WI38 (cell line): ENCODE results near the gene BTNL2.

ENCODE experiments used
- H3K4me3 ChIP-seq: 2 replicates; pipeline ENCODE4 v1.5.1; 2011; ENCODE audit warnings: low read depth, mild to moderate bottlenecking, control low read depth, low read length
- CTCF ChIP-seq: IDR thresholded peaks from 2 replicates; pipeline ENCODE4 v1.5.1; 2012; ENCODE audit warnings: low read depth, mild to moderate bottlenecking, control low read depth, low read length

The BTNL2 gene

GRCh38 chr6:32430179-32430578 lies 23.2 kb upstream of the BTNL2 start:
- TF ChIP-seq CTCF: no peak
- H3K4me3 ChIP-seq: no peak overlapping the region

GRCh38 chr6:32427934-32428474 lies 21.0 kb upstream of the BTNL2 start:
- H3K4me3 ChIP-seq: no peak overlapping the region
- no peak for TF ChIP-seq CTCF

GRCh38 chr6:32427218-32427617 lies 20.2 kb upstream of the BTNL2 start:
- TF ChIP-seq CTCF: no peak
- no peak overlapping the region for H3K4me3 ChIP-seq

GRCh38 chr6:32426338-32426737 lies 19.4 kb upstream of the BTNL2 start:
- no peak for TF ChIP-seq CTCF
- H3K4me3 ChIP-seq: no peak overlapping the region

- H3K4me3 ChIP-seq: no peak overlapping the region
- no peak for TF ChIP-seq CTCF
These were observed 17.8 kb upstream of the BTNL2 start for GRCh38 chr6:32424589-32425300.

- no peak overlapping the region for H3K4me3 ChIP-seq
- TF ChIP-seq CTCF: no peak
These were observed 9.1 kb upstream of the BTNL2 start for GRCh38 chr6:32416036-32416435.

- H3K4me3 ChIP-seq: no peak overlapping the region
- peak; percentile 100 for TF ChIP-seq CTCF
These were observed 8.6 kb upstream of the BTNL2 start for GRCh38 chr6:32415521-32416019.
